ENCODE results near the gene HEXIM1. TPM values are rescaled to one million over a fixed set of nuclear protein-coding genes. Genes with fewer than 3 reads are reported as not detected.

HEXIM1 gene
- total RNA-seq, 1 donor from 2014 or later = 10.2 TPM

GRCh38 chr17:45136846-45137560 is 11.3 kb upstream of the HEXIM1 start:
- H3K4me2 ChIP-seq = no peak overlapping the region
- peaks cover 38% of the 10 kb centered on the region for H3F3A ChIP-seq (ENCODE audit: low read depth)
- Mint-ChIP-seq H3K4me1 (peaks cover 35% of the 10 kb centered on the region), H3K36me3 (peaks cover 2% of the 10 kb centered on the region), H3K4me3 (peak overlapping the region; percentile 76), H3K27ac (no peak overlapping the region), H3K9me3 (peaks cover 4% of the 10 kb centered on the region), H3K27me3 (ENCODE audit: insufficient read depth, low read depth) (peaks cover 4% of the 10 kb centered on the region)
- H3K27ac ChIP-seq = no peak overlapping the region
- H3K4me1 ChIP-seq = peaks cover 18% of the 10 kb centered on the region
- no peaks in the 10 kb centered on the region for H3K36me3 ChIP-seq
- TF ChIP-seq, protein P1, sequence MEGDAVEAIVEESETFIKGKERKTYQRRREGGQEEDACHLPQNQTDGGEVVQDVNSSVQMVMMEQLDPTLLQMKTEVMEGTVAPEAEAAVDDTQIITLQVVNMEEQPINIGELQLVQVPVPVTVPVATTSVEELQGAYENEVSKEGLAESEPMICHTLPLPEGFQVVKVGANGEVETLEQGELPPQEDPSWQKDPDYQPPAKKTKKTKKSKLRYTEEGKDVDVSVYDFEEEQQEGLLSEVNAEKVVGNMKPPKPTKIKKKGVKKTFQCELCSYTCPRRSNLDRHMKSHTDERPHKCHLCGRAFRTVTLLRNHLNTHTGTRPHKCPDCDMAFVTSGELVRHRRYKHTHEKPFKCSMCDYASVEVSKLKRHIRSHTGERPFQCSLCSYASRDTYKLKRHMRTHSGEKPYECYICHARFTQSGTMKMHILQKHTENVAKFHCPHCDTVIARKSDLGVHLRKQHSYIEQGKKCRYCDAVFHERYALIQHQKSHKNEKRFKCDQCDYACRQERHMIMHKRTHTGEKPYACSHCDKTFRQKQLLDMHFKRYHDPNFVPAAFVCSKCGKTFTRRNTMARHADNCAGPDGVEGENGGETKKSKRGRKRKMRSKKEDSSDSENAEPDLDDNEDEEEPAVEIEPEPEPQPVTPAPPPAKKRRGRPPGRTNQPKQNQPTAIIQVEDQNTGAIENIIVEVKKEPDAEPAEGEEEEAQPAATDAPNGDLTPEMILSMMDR (IDR thresholded peaks at IDR 0.05) = no peak
- TF ChIP-seq EZH2phosphoT487 (IDR thresholded peaks at IDR 0.05) = no peak
- no peak for TF ChIP-seq EZH2 (IDR thresholded peaks at IDR 0.05)
- H4K20me1 ChIP-seq (ENCODE audit: low read depth) = no peaks in the 10 kb centered on the region
- H3K79me2 ChIP-seq (ENCODE audit: low read depth) = no peaks in the 10 kb centered on the region
- no peaks in the 10 kb centered on the region for H3K27me3 ChIP-seq
- H2AFZ ChIP-seq (replicated peaks) = no peak overlapping the region
- H3K9me3 ChIP-seq (ENCODE audit: low read depth) = no peaks in the 10 kb centered on the region
- no peak for DNase-seq (ENCODE audit: low spot score)
- no peak overlapping the region for H3K4me3 ChIP-seq
- H3K9ac ChIP-seq = no peak overlapping the region

- peak; percentile 1 for DNase-seq (ENCODE audit: low spot score)
- peaks cover 6% of the 10 kb centered on the region for H3K27me3 Mint-ChIP-seq (ENCODE audit: insufficient read depth, low read depth)
- no peak overlapping the region for H3K4me3 Mint-ChIP-seq
- no peaks in the 10 kb centered on the region for H3K27me3 ChIP-seq
- peaks cover 2% of the 10 kb centered on the region for H3K36me3 Mint-ChIP-seq
- peaks cover 18% of the 10 kb centered on the region for H3K4me1 ChIP-seq
- peaks cover 4% of the 10 kb centered on the region for H3K9me3 Mint-ChIP-seq
- TF ChIP-seq, protein P1 (IDR thresholded peaks at IDR 0.05) = no peak
- TF ChIP-seq EZH2 (IDR thresholded peaks at IDR 0.05) (no peak), EZH2phosphoT487 (IDR thresholded peaks at IDR 0.05) (no peak)
- H3K36me3 ChIP-seq = no peaks in the 10 kb centered on the region
- H3K9me3 ChIP-seq (ENCODE audit: low read depth) = no peaks in the 10 kb centered on the region
- no peaks in the 10 kb centered on the region for H3K79me2 ChIP-seq (ENCODE audit: low read depth)
- no peak overlapping the region for H3K4me3 ChIP-seq
- H3K4me2 ChIP-seq = no peak overlapping the region
- no peak overlapping the region for H3K9ac ChIP-seq
- no peaks in the 10 kb centered on the region for H4K20me1 ChIP-seq (ENCODE audit: low read depth)
- no peak overlapping the region for H3K27ac Mint-ChIP-seq
- H3K27ac ChIP-seq = no peak overlapping the region
- H3F3A ChIP-seq (ENCODE audit: low read depth) = peaks cover 38% of the 10 kb centered on the region
- H3K4me1 Mint-ChIP-seq = peaks cover 36% of the 10 kb centered on the region
- H2AFZ ChIP-seq (replicated peaks) = no peak overlapping the region
Measured at GRCh38 chr17:45137561-45138305, 10.5 kb upstream of the HEXIM1 start.

GRCh38 chr17:45138911-45139532 is 9.3 kb upstream of the HEXIM1 start:
- peak; percentile 71 for DNase-seq (ENCODE audit: low spot score)
- H3K36me3 Mint-ChIP-seq = no peaks in the 10 kb centered on the region
- H4K20me1 ChIP-seq (ENCODE audit: low read depth) = no peaks in the 10 kb centered on the region
- peak overlapping the region; percentile 50 for H3K4me2 ChIP-seq
- peaks cover 9% of the 10 kb centered on the region for H3K27me3 Mint-ChIP-seq (ENCODE audit: insufficient read depth, low read depth)
- H3K9ac ChIP-seq = no peak overlapping the region
- peaks cover 41% of the 10 kb centered on the region for H3F3A ChIP-seq (ENCODE audit: low read depth)
- TF ChIP-seq EZH2 (IDR thresholded peaks at IDR 0.05) (no peak), EZH2phosphoT487 (IDR thresholded peaks at IDR 0.05) (no peak)
- TF ChIP-seq, protein P1 (IDR thresholded peaks at IDR 0.05) = no peak
- H3K36me3 ChIP-seq = no peaks in the 10 kb centered on the region
- H3K27ac Mint-ChIP-seq = no peak overlapping the region
- no peak overlapping the region for H3K27ac ChIP-seq
- H3K4me1 ChIP-seq = peaks cover 28% of the 10 kb centered on the region
- peaks cover 45% of the 10 kb centered on the region for H3K4me1 Mint-ChIP-seq
- H2AFZ ChIP-seq (replicated peaks) = no peak overlapping the region
- no peaks in the 10 kb centered on the region for H3K27me3 ChIP-seq
- peaks cover 4% of the 10 kb centered on the region for H3K9me3 Mint-ChIP-seq
- H3K79me2 ChIP-seq (ENCODE audit: low read depth) = no peaks in the 10 kb centered on the region
- H3K4me3 Mint-ChIP-seq = no peak overlapping the region
- no peaks in the 10 kb centered on the region for H3K9me3 ChIP-seq (ENCODE audit: low read depth)
- no peak overlapping the region for H3K4me3 ChIP-seq
